IPS DF 6.9 (cell line): ENCODE data around the gene NOS3.
"Not testable (repeated sequence)": the region's sequence is repeated elsewhere in the genome, so short reads cannot be mapped to it uniquely, and the experiment has no call there.

Source experiments
- DNase-seq: peaks from one replicate; pipeline ENCODE4 v3.0.0-alpha.2; 2013; ENCODE audit warnings: low read depth, low spot score
- H3K27ac ChIP-seq: one replicate; pipeline ENCODE4 v1.5.1; 2013; ENCODE audit warnings: low read length, control low read depth
- H3K27me3 ChIP-seq: 2 replicates; pipeline ENCODE4 v1.6.1; 2013; ENCODE audit warnings: mild to moderate bottlenecking, low read length; ENCODE audit not compliant: control insufficient read depth, insufficient read depth
- H3K36me3 ChIP-seq: 2 replicates; pipeline ENCODE4 v1.6.1; 2013; ENCODE audit warnings: low read length; ENCODE audit not compliant: control insufficient read depth, insufficient read depth
- H3K4me1 ChIP-seq: 2 replicates; pipeline ENCODE4 v1.6.1; 2013; ENCODE audit warnings: low read length; ENCODE audit not compliant: control insufficient read depth, insufficient read depth
- H3K4me3 ChIP-seq: 2 replicates; pipeline ENCODE4 v1.5.1; 2013; ENCODE audit warnings: mild to moderate bottlenecking, low read length
- H3K9me3 ChIP-seq: 2 replicates; pipeline ENCODE4 v1.6.1; 2013; ENCODE audit warnings: low read length, inconsistent platforms; ENCODE audit not compliant: control insufficient read depth, insufficient read depth
- WGBS: extraction: QIAGEN DNeasy Blood & Tissue Kit; methylation state at CpG from one replicate; pipeline ENCODE4 v1.1.7; 2013; ENCODE audit warnings: mixed read lengths, missing lambda C conversion rate; ENCODE audit not compliant: insufficient read length, insufficient coverage; 5-methylcytosine and 5-hydroxymethylcytosine counted together

NOS3 gene

GRCh38 chr7:151011616-151012015, 20.8 kb downstream of the NOS3 start:
- not testable (repeated sequence) for H3K27ac ChIP-seq, H3K36me3 ChIP-seq, H3K9me3 ChIP-seq, H3K4me3 ChIP-seq, DNase-seq, H3K27me3 ChIP-seq
- H3K4me1 ChIP-seq = peaks cover 18% of the 10 kb centered on the region
- 100% methylated on average over 1 of the region's 12 CpGs for WGBS

DNA sequence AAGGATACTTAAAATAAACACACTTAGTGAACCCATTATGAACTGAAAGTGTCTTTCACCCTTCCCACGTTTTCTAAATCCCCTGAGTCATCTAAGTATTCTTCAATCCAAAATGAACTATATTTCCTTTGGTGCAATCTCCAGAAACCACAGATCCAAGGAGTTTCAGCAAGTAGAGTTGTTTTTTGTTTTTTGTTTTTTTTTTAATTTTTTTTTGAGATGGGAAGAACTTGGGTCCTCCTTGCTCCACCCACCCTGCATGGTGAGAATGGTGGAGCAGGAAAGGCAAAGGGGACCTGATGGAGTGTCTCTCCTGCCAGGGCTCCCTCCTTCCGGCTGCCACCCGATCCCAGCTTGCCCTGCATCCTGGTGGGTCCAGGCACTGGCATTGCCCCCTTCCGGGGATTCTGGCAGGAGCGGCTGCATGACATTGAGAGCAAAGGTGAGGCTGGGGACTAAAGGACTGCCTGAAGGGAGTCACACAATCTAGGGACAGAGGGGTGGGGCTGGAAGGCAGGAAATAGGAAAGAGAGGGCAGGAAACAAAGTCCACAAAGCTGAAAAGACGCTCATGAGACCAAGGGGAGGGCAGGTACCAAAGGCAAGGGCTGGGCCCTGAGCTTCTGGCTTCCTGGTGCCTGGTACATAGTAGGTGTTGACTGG, 21.3 kb downstream of the NOS3 start:
- Histone ChIP-seq H3K4me1 (peaks cover 18% of the 10 kb centered on the region), H3K27ac (no peak overlapping the region), H3K36me3 (no peaks in the 10 kb centered on the region), H3K9me3 (no peaks in the 10 kb centered on the region), H3K4me3 (no peak overlapping the region), H3K27me3 (no peaks in the 10 kb centered on the region; the same call in 1 of the 2 replicates)
- WGBS = no CpG with 5 or more reads among the region's 6 CpGs
- no peak for DNase-seq

DNA sequence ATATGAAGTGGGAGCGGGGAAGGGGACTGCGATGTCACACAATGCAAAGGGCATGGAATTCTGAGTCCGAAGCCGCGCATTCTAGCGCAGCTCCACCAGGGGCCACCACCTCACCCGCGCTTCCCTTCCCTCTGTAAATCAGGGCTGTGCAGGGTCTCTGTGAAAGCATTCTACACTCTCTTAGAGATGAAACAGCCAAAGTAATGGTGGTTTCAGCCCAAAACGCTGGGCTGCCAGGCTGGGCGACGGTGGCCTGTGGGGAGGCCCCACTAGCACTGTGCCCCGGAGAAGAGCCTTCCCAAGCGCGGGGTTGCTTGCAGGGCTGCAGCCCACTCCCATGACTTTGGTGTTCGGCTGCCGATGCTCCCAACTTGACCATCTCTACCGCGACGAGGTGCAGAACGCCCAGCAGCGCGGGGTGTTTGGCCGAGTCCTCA, 22.1 kb downstream of the NOS3 start:
- Histone ChIP-seq H3K4me1 (peaks cover 22% of the 10 kb centered on the region), H3K27ac (no peak overlapping the region), H3K4me3 (peak overlapping the region; percentile 26; the same call in 1 of the 2 replicates), H3K9me3 (no peaks in the 10 kb centered on the region), H3K36me3 (no peaks in the 10 kb centered on the region), H3K27me3 (peaks cover 6% of the 10 kb centered on the region; the same call in 1 of the 2 replicates)
- no CpG with 5 or more reads among the region's 23 CpGs for whole genome bisulfite sequencing
- no peak for DNase-seq

GRCh38 chr7:151013356-151013732, 22.5 kb downstream of the NOS3 start:
- no peak for DNase-seq
- no peaks in the 10 kb centered on the region for H3K9me3 ChIP-seq
- peaks cover 23% of the 10 kb centered on the region for H3K4me1 ChIP-seq
- H3K36me3 ChIP-seq = no peaks in the 10 kb centered on the region
- H3K4me3 ChIP-seq = peak overlapping the region; percentile 26; the same call in 1 of the 2 replicates
- no CpG with 5 or more reads among the region's 26 CpGs for WGBS
- H3K27ac ChIP-seq = no peak overlapping the region
- H3K27me3 ChIP-seq = peaks cover 6% of the 10 kb centered on the region; the same call in 1 of the 2 replicates

DNA sequence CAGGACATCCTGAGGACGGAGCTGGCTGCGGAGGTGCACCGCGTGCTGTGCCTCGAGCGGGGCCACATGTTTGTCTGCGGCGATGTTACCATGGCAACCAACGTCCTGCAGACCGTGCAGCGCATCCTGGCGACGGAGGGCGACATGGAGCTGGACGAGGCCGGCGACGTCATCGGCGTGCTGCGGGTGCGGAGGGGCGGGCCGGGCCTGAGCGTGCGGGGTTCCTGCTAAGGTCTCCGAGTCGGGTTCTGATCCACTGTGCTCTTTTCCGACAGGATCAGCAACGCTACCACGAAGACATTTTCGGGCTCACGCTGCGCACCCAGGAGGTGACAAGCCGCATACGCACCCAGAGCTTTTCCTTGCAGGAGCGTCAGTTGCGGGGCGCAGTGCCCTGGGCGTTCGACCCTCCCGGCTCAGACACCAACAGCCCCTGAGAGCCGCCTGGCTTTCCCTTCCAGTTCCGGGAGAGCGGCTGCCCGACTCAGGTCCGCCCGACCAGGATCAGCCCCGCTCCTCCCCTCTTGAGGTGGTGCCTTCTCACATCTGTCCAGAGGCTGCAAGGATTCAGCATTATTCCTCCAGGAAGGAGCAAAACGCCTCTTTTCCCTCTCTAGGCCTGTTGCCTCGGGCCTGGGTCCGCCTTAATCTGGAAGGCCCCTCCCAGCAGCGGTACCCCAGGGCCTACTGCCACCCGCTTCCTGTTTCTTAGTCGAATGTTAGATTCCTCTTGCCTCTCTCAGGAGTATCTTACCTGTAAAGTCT, 23.1 kb downstream of the NOS3 start:
- H3K27ac ChIP-seq = no peak overlapping the region
- peaks cover 6% of the 10 kb centered on the region; the same call in 1 of the 2 replicates for H3K27me3 ChIP-seq
- H3K36me3 ChIP-seq = no peaks in the 10 kb centered on the region
- no CpG with 5 or more reads among the region's 55 CpGs for WGBS
- H3K9me3 ChIP-seq = no peaks in the 10 kb centered on the region
- H3K4me3 ChIP-seq = peak overlapping the region; percentile 59; the same call in 1 of the 2 replicates
- peaks cover 26% of the 10 kb centered on the region for H3K4me1 ChIP-seq
- peak; percentile 78 for DNase-seq

DNA sequence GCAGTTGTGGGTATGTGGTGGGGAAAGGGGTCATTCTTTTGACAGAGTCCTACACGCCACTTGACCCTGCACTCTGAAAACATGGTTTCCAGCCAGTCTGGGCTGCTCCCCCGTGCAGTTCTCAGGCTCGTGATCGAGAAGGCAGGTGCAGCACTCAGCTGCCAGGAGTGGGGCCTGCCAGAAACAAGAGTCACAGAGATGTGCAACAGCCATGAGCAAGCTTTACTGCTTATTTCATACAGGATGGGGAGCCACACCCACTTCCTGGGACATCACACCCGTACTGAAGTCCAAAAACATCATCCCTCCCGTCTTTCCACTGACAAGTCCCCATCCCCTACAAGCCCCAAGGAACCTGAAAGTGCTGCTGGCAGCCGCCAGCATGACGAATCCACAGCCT, 24.1 kb downstream of the NOS3 start:
- WGBS = no CpG with 5 or more reads among the region's 8 CpGs
- no peak overlapping the region for H3K27ac ChIP-seq
- peaks cover 13% of the 10 kb centered on the region; the same call in 1 of the 2 replicates for H3K27me3 ChIP-seq
- H3K9me3 ChIP-seq = no peaks in the 10 kb centered on the region
- peaks cover 19% of the 10 kb centered on the region for H3K4me1 ChIP-seq
- no peak overlapping the region for H3K4me3 ChIP-seq
- no peaks in the 10 kb centered on the region for H3K36me3 ChIP-seq
- no peak for DNase-seq

DNA sequence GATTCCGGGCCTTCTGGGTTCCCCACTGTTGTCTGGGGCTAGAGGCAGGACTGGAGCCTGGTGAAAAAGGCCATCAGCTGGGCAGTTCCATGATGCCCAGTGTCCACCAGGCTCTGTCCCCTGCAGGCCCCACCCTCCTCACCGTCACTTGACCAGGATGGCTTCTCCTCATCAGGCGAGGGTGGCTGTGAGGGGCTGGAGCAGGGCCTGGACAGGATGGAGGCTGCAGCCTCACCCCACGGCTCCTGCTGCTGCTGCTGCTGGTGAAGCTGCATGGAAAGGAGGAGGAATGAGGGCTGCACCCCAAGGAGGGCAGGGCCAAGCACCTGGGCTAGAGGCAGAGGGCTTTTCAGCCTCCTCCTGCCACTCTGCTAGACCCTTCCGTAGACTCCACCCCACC, 25.1 kb downstream of the NOS3 start:
- Histone ChIP-seq H3K27ac (no peak overlapping the region), H3K9me3 (no peaks in the 10 kb centered on the region), H3K4me1 (peaks cover 17% of the 10 kb centered on the region), H3K36me3 (no peaks in the 10 kb centered on the region), H3K27me3 (peaks cover 15% of the 10 kb centered on the region; the same call in 1 of the 2 replicates), H3K4me3 (no peak overlapping the region)
- WGBS = no CpG with 5 or more reads among the region's 5 CpGs
- DNase-seq = no peak

GRCh38 chr7:151016505-151016904, 25.7 kb downstream of the NOS3 start:
- H3K4me3 ChIP-seq = no peak overlapping the region
- no peaks in the 10 kb centered on the region for H3K9me3 ChIP-seq
- peaks cover 15% of the 10 kb centered on the region; the same call in 1 of the 2 replicates for H3K27me3 ChIP-seq
- H3K27ac ChIP-seq = no peak overlapping the region
- no peaks in the 10 kb centered on the region for H3K36me3 ChIP-seq
- DNase-seq = no peak
- no CpG with 5 or more reads among the region's 8 CpGs for WGBS
- peaks cover 17% of the 10 kb centered on the region for H3K4me1 ChIP-seq

DNA sequence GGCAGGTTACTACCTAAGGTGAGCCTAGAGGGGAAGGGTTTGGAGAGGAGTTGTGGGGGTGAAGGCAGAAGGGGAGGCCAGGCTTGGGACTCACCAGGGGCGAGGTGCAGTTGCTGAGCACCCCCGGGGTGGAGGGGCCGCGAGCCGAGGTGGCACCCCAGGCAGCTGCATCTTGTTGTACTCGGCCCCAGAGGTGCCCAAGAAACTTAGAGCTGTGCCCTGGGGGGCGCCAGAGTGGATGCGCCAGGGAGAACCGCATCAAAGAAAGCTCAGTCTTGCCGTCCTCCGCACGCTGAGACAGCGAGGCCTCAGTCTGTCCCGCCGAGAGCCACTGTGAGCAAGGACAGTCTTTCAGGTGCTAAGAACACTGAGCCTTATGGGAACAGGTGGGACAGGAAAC, 26.1 kb downstream of the NOS3 start:
- Histone ChIP-seq H3K36me3 (no peaks in the 10 kb centered on the region), H3K4me1 (peaks cover 17% of the 10 kb centered on the region), H3K4me3 (no peak overlapping the region), H3K27me3 (peaks cover 15% of the 10 kb centered on the region; the same call in 1 of the 2 replicates), H3K9me3 (no peaks in the 10 kb centered on the region), H3K27ac (no peak overlapping the region)
- WGBS = no CpG with 5 or more reads among the region's 15 CpGs
- no peak for DNase-seq

GRCh38 chr7:151017370-151017952, 26.6 kb downstream of the NOS3 start:
- H3K27me3 ChIP-seq = peaks cover 15% of the 10 kb centered on the region; the same call in 1 of the 2 replicates

More at GRCh38 chr7:151017370-151017952, 26.6 kb downstream of the NOS3 start:
- H3K4me1 ChIP-seq = peaks cover 16% of the 10 kb centered on the region
- H3K27ac ChIP-seq = no peak overlapping the region
- DNase-seq = no peak
- no peak overlapping the region for H3K4me3 ChIP-seq
- no CpG with 5 or more reads among the region's 13 CpGs for WGBS
- H3K36me3 ChIP-seq = no peaks in the 10 kb centered on the region
- no peaks in the 10 kb centered on the region for H3K9me3 ChIP-seq
